Activated CD8-positive, alpha-beta memory T cell treated with anti-CD3 and anti-CD28 coated beads, Interleukin-2, amount 50 U/mL, for 24 hours (primary cell): ENCODE measurements around the gene BBS2.
"Not testable (repeated sequence)": the region's sequence is repeated elsewhere in the genome, so short reads cannot be mapped to it uniquely, and the experiment has no call there.

ENCODE experiments used
- DNase-seq: peaks from one replicate; pipeline ENCODE4 v3.0.0-alpha.2; 2020; ENCODE audit errors: extremely low read depth

BBS2 gene

DNA sequence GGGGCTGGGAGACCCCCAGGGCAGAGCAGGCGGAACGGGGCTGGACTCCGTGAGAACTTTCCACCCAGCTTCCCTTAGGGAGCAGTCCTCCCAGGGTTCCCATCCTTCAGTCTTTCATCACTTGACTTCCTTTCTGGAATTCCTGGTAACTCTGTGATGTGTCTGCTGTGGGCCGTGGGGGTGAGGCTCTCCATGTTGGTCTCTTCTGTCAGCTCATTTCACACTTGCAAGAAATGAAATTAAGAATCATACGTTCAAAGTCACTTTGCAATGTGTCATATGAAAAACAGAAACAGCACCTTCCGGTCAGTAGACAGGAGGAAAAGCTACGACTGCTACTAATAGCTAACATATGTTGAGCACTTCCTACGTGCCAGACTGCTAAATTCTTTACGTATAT is 5.4 kb upstream of the BBS2 start:
- no peak for DNase-seq

DNA sequence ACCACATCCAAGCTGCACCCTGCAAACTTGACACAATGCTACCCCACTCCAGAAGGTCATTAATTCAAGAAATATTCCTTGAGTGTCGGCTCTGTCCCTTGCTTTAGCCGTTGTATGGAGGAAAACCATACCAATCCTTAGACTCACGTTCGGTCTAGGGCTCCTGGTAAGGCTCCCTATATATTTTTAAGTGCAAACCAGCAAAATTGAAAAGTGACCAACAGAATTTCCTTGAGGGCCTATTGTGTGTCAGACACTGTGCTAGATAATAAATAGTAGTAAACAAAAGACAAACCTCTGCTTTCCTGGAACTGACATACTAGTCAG is 390 bp upstream of the BBS2 start:
- DNase-seq: no peak

GRCh38 chr16:56518425-56518824 is 1.4 kb downstream of the BBS2 start:
- no peak for DNase-seq

DNA sequence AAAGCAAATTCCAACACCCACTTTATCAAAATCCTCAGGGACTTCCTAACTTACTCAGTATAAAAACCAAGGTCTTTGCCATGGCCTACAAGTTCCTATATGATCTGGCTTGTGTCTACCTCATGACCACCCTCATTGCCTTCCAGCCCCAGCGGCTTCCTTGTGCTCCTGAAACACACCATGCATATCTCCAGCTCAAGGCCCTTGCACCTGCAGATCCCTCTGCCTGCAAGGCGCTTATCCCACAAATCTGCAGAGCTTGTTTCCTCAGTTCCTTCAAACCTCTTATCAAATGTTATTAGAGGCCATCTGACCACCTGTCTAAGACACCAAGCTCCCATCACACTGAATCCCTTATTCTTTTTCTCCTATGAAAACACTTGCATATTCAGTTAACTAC is 2.6 kb downstream of the BBS2 start:
- DNase-seq: no peak

DNA sequence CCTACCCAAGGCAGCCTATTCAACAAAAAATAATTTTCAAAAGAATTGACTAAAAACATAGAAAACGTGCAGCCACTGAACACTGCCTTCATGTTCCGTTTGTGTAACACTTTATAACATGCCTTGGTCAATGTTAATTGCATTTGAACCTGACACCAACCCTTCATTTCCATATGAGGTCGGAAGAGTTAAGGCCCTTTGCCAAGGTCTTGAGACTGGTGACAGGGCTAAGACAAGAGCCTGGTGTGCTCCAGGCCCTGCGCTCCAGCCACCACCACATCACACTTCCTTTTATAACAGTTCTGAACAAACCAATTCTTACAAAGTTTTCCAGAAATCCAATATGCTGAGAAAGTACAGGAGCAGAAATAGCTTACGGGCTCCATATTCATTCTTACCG is 4.2 kb downstream of the BBS2 start:
- no peak for DNase-seq

DNA sequence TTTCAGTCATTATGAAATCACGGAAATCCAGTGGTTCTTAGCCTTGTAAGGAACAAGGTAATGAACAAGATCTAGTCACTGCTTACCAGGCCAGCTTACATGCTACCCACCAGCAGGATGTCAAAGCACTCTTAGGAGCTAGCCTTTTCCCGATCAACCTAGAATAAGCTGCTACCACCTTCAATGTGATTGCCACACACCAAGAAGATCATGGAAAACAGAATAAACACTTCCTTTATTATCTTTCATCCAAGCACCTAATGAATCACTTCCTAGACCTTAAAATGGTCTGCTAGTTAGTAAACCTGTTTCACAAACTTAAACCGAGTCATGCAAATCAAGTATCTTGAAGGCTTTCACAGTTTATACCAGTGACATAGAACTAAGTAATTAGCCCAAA is 5.0 kb downstream of the BBS2 start:
- DNase-seq: no peak

DNA sequence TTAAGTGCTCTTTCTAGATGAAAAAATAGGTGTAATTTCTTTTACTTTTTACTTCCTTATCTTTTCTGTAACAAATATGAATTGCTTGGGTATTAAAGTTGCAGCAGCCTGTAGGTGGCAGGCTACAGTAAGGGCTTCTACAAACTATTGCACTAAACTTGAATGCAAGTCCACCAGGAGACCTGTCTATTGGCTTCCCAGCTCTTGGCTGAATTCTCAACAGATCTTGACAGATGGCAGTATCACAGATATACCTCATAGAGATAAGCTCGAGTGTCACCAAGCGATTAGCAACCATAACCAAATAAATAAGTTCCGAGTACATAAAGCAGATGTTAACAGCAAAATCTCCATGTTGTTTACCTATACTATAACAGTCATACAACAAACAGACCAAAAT is 5.9 kb downstream of the BBS2 start:
- DNase-seq: no peak

DNA sequence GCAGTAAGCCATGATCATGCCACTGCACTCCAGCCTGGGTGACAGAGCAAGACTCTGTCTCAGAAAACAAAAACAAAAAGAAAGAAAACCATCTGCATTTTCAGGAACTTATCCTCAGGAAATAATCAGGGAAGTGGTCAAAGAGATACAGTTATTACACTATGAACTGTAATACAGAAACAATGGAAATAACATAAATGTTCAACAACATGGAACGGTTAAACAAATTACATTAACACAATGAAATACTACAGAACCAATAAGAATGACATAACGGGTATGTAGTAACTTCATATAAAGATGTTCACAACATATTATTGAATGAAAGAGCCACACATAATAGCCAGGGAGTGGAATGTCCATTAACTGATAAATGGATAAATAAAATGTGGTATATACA is 6.7 kb downstream of the BBS2 start:
- DNase-seq: no peak

DNA sequence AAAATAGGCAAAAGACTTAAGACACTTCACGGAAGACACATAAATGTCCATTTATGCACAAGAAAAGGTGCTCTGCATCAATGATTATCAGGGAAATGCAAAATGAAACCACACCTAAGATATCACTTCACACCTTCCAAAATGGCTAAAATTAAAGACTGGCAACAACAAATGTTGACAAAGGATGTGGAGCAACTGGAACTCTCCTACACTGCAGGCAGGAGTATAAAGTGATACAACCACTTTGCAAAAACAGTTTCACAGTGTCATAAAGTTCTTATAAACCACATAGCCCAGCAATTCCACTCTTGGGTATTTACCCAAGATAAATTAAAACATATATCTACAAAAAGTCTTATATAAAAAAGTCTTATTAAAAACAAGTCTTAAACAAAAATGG is 7.8 kb downstream of the BBS2 start:
- DNase-seq: no peak

DNA sequence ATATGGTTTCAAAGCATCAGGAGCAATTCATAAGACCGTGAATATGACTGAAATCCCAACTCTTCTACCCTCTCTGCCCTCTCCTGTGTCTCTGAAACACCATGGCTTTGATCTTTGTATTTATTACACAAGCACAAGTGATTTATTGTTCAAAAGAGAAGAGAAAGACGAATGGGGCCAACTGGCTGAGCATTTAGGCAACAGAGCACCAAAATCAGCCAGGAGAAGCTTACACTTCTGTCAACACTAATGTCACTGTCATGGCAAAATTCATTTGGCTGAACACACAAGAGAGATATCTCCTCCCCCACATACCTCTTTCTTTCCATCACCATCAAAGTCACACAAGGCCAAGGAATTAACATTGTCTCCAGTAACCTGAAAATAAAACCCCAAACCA is 9.3 kb downstream of the BBS2 start:
- no peak for DNase-seq

GRCh38 chr16:56506941-56507340 is 12.9 kb downstream of the BBS2 start:
- no peak for DNase-seq

DNA sequence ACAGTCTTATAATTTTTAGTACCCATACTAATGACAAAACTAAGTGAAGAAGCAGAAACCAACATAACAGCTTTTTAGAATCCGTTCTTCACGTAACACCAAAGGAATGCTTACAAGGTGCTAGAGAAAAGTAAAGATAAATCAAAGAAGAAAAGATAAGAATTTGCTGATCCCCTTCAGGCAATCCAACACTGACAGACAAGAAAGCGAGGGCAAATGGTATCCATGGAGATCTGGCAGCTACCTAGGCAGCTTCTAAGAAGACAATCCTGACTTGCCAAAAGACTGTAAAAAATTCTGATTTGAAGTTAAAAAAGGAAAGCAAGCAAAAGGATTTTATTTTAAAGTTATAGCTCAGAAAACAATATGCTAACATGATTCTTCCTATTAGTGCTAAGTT is 14.6 kb downstream of the BBS2 start:
- no peak for DNase-seq

DNA sequence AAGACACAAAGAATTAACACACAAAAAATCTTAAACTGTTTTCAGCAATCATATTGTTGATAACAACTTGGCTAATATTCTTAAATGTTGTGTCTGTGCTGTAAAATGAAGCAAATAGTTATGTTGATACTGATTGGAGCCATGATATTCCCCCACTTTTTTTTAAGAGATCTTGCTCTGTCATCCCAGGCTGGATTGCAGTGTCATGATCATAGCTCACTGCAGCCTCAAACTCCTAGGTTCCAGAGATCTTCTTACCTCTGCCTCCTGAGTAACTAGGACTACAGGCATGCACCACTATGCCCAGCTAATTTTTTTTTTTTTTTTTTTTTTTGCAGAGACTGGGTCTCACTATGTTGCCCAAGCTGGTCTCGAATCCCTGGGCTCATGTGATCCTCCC is 26.0 kb downstream of the BBS2 start:
- DNase-seq: no peak

DNA sequence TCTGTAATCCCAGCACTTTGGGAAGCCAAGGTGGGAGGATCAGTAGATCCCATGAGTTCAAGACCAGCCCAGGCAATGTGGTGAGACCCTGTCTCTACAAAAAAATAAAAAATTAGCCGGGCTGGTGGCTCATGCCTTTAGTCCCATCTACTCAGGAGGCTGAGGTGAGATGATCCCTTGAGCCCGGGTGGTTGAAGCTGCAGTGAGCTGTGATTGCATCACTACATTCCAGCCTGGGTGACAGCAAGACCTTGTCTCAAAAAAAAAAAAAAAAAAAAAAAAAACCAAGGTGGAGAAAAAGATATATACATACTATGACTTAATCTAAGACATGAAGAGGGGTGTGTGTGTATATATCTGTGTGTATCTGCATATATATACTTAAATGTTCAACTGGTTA is 26.7 kb downstream of the BBS2 start:
- no peak for DNase-seq

DNA sequence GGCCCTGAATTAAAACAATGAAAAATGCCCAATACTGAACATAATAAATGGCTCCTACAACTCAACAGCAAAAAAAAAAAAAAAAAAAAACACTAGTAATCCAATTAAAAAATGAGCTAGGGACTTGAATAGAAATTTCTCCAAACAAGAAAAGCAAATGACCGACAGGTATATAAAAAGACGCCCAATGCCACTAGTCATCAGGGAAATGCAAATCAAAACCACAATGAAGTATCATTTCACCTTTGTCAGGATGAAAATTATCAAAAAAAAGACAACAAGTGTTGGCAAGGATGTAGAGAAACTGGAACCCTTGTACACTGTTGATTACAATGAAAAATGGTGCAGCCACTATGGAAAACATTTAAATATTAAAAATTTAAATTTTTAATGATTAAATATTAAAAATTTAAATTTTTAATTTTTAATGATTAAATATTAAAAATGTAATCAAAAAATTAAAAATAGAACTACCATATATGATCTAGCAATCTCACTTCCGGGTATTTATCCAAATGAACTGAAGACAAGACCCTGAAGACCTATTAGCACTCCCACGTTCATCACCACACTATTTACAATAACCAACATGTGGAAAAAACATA is 28.1 kb downstream of the BBS2 start:
- DNase-seq: no peak

DNA sequence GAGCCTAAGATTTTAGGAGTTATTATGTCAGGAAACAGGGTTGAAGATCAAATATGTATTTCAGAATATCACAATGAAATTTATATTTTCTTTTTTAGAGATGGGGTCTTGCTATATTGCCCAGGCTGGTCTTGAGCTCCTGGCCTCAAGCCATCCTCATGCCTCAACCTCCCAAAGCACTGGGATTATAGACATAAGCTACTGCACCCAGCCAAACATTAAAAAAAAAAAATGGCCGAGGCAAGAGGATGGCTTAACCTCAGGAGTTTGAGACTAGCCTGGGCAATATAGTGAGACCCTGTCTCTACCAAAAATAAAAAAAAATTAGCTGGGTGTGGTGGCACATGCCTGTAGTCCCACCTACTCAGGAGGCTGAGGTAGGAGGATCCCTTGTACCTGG is 31.0 kb downstream of the BBS2 start:
- DNase-seq: not testable (repeated sequence)

DNA sequence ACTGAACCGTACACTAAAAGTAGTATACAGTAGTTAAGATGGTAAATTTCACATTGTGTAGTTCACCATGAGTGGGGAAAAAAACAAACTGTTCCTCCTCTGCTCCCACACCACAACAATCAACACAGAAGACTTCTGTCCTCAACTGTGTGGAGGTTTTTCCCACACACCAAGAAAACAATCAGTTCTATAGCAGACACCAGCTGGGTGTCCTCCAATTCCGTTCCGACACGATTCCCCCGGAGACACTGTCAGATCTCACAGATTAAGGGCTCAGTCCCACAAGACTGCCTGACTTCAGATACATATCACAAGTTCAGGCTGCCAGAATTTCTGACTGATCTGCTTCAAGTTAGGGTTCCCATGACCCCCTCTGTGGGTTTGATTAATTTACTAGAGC is 31.8 kb downstream of the BBS2 start:
- no peak for DNase-seq

GRCh38 chr16:56483394-56483793 is 36.4 kb downstream of the BBS2 start:
- no peak for DNase-seq

- no peak for DNase-seq
Measured at GRCh38 chr16:56482683-56483236, 37.1 kb downstream of the BBS2 start.

GRCh38 chr16:56481468-56482122 is 38.2 kb downstream of the BBS2 start:
- no peak for DNase-seq

DNA sequence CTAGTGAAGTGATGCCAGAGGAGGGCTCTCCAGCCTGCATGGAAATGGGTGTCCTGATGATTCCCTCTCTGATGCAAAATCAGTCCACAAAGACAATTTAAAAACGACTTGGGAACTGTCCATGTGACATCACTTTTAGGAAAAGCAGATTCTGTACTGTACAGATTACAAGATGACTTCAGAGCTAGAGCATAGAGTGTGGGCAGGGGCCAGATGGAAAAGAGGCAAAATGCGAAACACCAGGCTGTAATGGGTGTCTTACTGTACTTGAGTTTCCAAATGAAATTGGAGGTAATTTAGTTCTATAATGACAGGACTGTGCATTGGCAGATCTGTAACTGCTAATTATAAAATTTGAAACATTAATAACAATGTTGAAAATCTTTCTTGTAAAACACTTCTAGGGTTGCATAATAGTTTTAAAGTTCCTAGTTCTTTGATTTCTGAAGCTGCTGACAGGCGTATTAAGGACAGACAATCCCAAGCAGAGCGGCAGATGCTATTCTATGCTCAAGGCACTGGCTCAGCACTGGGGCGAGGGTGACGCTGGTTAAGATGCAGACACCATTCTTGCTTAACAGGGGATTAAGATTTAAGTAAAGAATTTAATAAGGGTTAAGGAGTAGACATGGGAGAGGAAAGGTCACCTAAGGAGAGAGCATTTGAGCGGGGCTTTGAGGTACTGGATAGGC is 38.9 kb downstream of the BBS2 start:
- DNase-seq: no peak

DNA sequence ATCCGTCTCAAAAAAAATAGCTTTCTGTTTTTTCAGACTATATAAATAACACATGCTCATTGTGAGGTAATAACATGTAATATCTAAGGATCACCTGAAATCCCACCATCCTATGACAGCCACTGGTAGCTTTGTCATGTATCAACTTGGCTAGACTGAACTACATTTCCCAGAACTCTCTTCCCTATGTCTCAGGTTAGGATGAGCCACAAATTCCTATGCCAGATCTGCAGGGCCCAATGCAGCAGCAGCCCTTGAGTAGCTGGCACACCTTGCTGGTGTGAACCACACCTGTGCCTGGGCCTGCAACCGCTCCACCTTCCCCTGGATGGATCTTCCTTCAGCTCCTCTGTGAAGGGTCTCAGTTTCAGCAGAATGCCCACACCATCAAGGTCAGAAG is 40.4 kb downstream of the BBS2 start:
- no peak for DNase-seq

DNA sequence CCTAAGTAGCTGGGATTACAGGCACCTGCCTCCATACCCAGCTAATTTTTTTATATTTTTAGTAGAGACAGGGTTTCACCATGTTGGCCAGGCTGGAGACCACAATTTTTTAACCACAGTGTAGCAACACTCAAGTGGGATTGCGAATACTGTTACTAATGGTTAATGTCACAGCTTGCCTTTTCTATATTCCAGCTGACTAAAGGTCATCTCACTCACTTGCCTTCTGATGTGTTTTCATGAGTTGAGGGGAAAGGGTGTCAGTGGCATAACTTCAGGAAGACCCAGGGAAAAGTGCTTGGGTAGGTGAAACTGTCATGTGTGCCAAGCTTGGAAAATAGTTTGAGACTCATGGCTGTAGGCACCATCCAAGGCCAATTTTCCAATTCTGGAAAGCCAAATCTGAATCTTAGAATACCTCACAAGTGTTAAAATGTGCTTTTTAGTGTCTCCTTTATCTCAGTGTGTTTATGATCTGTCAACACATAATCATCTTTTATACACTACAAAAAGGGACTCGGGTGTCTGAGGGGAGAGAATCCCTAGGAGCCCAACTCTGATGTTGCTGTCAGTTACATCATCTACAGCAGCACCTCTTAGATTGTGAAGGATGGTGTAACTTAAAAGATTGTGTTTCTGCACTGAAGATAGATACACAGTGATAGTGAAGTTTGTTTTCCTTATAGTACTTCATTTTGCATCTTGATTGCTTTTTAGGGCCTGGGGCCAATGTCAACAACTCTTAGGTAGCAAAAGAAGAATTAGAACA is 41.4 kb downstream of the BBS2 start:
- no peak for DNase-seq
